Hair follicle dermal papilla cell (primary cell): Measurements from ENCODE around the gene MAP3K20. TPM values are rescaled to one million over a fixed set of nuclear protein-coding genes. Genes with fewer than 3 reads are reported as not detected.

Source experiments
- total RNA-seq: library from RNA; depleted of rRNA; stranded (reverse); fragments of >200 nt; gene quantifications from 2 replicates; pipeline ENCODE4 v1.2.3, GENCODE V29; 2012

Gene MAP3K20
- total RNA-seq, result 57.9 and 66.5 TPM in 2 replicates

GRCh38 chr2:173075781-173076580 lies at the start of gene MAP3K20:
Gene MAP3K20 (plus strand): TSS chr2:173075846. CDS start chr2:173091032, 15,186 bp downstream.

